HG03571 (cell line): ENCODE data around the gene SMC2.

Experiments
- ATAC-seq: cut with Tn5 transposase; IDR thresholded peaks from one replicate; pipeline ENCODE4 v1.9.1; 2021; ENCODE audit not compliant: unreplicated experiment

Gene SMC2

GRCh38 chr9:104099630-104100029 is 5.5 kb downstream of the SMC2 start:
- no peak for ATAC-seq

- ATAC-seq: no peak
These were observed 10.3 kb downstream of the SMC2 start for GRCh38 chr9:104104360-104104759.

GRCh38 chr9:104107799-104108198 is 13.7 kb downstream of the SMC2 start:
- no peak for ATAC-seq

GRCh38 chr9:104108315-104108714 is 14.2 kb downstream of the SMC2 start:
- ATAC-seq: no peak

GRCh38 chr9:104110509-104110908 is 16.4 kb downstream of the SMC2 start:
- ATAC-seq: no peak

GRCh38 chr9:104118916-104119315 is 24.8 kb downstream of the SMC2 start:
- no peak for ATAC-seq

GRCh38 chr9:104121022-104121421 is 26.9 kb downstream of the SMC2 start:
- ATAC-seq: no peak

GRCh38 chr9:104138243-104138868 is 44.2 kb downstream of the SMC2 start:
- ATAC-seq: no peak

- ATAC-seq: no peak
These were observed 48.9 kb downstream of the SMC2 start for GRCh38 chr9:104142799-104143549.

GRCh38 chr9:104143550-104143910 is 49.4 kb downstream of the SMC2 start:
- ATAC-seq: no peak

- no peak for ATAC-seq
These were observed 50.2 kb downstream of the SMC2 start for GRCh38 chr9:104144336-104144735.

- ATAC-seq: no peak
These were observed 79.0 kb downstream of the SMC2 start for GRCh38 chr9:104173067-104173466.

- ATAC-seq: no peak
These were observed 83.0 kb downstream of the SMC2 start for GRCh38 chr9:104177003-104177611.

- peak; percentile 98 for ATAC-seq
These were observed 83.6 kb downstream of the SMC2 start for GRCh38 chr9:104177676-104178075.
